Measurements from ENCODE around the gene TMCC2.

TMCC2 gene

DNA sequence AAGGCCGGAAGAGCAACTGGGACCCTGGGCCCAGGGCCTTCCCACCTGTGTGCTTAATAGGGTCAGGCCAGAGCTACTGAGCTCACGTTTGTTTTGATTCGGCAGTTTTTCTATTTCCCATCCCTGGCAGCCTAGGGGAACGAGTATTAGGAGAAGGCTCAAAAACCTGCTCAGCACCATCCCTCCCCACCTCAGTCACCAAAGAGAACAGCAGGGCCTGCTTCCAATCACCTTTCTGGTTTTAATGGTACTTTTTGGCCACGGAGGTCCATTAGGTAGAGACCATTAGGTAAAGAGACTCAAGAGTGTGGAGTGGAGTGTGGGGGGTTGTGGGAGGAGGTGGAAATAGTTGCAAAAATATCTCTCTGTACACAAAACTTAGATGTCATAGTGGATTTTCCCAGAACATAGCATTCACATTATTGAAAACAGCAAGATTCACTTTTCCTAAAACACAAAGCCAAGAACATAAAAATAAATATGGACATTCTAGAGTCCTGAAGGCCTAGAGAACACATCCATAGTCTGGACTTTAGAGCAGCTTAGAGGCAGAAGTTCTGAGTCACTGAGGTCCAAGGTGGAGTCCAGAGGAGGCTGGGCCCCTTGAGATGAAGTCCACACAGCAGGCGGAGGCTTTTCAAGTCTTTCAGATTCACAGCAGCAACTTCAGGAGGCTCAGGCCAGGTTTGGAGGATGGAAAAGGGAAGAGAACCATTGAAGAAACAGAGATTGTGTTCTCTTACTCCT lies 74.3 kb downstream of the TMCC2 start:
- no peak for DNase-seq (ENCODE audit: low read depth in 2 of 2)

DNA sequence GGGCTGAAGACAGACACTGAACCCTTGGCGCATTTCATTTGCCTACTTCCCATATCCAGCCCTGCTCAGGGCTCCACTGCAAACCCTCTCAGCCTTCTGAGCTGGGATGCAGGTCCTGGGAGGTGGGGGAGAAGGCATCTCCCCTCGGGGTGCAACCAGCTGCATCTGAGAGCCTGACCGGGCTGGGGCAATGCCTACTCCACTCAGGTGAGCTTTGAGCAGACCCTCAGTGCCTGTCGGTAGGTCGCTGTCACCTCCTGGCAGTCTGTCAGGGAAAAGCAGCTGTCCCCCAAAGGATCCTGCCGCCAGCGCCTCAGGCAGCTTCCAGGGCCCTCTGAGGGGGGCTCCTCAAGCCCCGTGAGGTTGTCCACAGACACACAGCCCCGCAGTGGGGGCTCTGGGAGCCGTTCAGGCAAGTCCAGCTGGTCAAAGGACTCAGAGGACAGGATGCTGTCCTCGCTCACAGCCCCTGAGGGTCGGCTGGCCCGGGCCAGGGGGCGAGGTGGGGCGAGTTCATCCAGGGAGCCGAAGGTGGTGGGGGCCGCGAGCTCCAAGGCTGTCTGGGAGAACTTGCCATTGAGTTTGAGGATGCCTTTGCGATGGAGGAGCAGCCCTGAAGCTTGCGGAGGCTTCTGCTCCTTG lies 75.6 kb downstream of the TMCC2 start:
- no peak for DNase-seq (ENCODE audit: low read depth in 2 of 2)

DNA sequence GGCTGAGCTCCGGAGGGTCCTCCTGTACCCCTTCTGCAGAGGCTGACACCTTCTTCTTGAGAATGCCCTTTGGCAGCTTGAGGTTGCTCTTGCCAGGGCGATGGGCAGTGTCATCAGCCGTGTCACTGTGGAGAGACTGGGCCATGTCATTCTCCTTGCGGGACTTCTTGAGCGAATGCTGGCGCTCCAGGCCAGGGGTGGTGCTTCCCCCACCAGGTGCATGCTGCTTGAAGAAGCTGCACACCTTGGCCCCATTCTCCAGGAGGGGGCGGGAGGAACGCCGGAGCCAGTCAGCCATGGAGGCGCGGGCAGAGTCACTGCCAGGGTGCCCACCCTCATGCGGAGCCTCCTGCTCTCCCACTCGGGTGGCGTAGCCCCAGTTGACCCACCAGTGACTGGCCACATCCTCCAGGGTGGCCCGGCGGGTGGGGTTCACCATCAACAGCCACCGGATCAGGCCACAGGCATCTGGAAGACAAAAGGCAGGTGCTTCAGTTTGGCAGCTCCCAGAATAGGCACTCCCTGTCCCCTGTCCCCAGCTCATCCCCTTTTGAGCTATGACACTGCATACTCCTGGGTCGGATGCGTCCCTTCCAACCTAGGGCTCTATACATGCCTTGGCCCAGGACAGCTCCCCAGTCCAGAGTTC lies 76.4 kb downstream of the TMCC2 start:
- no peak for DNase-seq (ENCODE audit: low read depth in 2 of 2)

DNA sequence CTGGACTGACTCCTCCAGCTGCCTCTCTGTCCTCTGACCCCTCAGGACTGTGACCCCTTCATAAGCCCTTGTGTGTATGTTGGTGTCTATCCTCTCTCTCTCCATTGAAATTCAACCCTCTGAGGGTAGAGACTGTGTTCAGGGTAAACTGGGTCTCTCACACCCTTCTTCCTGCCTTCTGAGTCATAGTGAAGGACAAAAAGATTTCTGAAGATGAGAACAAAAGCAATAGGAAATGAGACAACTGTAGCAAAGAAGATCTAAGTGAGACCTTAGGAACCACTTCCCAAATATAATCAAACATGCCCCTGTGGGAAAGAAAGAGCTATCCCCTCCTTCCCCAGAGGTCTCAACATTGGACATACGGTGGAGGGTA lies 76.9 kb downstream of the TMCC2 start:
- DNase-seq (ENCODE audit: low read depth in 2 of 2) = no peak

DNA sequence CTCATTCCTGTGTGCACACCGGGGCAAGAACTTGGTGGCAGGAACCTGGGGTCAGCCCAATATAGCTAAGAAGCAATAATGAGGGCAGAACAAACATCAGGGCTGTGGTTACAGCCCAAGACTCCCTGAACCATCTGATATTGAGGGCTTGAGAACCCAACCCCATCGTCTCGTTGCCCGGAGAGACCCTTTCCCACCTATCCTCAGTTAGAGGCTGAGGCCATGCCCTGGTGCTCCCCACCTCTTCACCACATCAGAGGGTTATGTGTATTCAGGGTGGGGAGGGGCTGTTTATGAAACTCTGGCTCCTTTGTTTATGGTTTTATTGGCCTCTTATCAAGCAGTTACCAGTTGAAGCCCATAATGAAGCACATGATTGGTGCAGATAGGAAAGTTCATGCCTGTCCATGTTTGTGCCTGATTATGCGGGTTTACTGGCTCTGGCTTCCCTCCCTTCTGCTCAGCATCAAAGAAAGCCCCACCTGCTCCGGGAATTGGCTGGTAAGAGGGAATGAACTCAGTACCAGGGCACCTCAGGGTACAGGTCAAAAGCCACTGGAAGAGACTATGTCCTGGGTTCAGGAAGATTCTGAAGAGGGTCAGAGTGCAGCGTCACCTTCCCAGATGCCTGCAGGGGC lies 79.3 kb downstream of the TMCC2 start:
- no peak for DNase-seq (ENCODE audit: low read depth in 2 of 2)

DNA sequence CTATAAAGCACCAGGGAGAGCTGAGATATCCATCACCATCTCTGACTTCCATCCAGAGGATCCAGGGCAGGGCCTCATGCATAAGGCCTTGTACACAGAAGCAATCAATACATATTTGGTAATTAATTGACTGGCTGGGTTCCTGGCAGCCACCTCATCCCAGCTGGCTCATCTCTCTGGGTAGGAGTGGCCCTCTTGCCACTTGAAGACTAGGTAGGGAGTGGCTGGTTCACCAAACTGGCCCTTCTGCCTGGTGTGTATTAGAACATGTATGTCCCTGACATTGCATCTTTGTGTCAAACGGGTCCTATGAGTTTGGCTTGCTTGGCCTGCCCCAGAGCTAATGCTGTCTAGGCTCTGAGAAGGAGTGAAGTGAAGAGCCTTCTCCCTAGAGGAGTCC lies 82.0 kb downstream of the TMCC2 start:
- DNase-seq (ENCODE audit: low read depth in 2 of 2) = no peak

DNA sequence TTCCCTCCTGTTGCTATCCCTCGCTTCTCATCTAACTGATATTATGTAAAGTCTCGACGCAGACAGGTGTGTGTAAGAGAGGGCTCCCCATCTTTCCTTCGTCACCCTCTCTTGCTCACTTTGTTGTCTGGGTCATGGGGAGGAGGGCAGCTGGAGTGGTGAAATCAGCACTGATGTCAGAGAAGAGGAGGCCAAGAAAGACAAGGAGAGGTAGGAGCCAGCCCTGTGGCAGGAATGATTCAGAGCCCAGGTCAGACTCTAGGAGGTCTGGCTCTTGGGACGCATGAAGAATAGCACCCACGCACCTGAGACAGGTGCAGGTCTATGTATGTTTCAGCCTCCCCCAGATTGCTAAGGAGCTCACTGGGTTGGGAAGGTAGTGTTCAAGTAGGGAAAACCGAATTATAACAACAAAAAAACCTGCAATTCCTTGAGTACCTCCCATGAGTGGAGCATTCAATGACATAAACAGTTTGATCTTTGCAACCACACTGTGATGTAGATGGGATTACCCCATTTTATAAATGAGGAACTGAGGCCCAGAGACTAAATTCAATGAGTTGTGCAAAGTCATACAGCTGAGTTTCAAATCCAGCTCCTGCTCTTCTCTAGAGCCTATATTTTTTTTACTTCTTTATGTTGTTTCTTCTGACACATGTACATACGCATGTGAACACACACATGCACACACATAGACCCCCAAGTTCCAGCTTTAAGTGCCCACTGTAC lies 83.4 kb downstream of the TMCC2 start:
- no peak for DNase-seq (ENCODE audit: low read depth in 2 of 2)

DNA sequence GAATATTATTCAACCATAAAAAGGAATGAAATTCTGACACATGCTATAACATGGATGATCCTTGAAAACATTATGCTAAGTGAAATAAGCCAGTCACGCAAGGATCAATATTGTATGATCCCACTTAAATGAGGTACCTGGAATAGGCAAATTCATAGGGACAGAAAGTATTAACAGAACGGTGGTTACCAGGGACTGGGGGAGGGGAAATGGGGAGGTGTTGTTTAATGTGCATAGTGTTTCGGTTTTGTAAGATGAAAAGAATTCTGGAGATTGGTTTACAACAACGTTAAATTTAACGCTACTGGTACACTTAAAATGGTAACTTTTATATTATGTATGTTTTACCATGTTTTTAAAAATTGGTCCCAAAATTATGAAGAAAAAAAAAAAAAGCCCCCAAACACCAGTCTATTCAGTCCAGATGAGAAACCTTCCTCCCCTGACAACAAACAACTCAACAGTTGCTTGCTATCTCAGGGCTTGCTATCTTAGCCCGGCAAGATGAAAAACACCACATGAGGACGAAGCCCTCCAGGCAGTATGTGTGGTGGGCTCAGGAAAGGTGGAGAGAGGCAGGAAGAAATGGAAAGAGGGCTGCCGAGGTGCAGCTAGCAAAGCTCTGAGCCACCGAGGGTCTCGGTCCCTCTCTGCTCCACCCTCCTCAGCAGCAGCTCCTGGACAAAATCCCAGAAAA lies 85.3 kb downstream of the TMCC2 start:
- no peak for DNase-seq (ENCODE audit: low read depth in 2 of 2)

DNA sequence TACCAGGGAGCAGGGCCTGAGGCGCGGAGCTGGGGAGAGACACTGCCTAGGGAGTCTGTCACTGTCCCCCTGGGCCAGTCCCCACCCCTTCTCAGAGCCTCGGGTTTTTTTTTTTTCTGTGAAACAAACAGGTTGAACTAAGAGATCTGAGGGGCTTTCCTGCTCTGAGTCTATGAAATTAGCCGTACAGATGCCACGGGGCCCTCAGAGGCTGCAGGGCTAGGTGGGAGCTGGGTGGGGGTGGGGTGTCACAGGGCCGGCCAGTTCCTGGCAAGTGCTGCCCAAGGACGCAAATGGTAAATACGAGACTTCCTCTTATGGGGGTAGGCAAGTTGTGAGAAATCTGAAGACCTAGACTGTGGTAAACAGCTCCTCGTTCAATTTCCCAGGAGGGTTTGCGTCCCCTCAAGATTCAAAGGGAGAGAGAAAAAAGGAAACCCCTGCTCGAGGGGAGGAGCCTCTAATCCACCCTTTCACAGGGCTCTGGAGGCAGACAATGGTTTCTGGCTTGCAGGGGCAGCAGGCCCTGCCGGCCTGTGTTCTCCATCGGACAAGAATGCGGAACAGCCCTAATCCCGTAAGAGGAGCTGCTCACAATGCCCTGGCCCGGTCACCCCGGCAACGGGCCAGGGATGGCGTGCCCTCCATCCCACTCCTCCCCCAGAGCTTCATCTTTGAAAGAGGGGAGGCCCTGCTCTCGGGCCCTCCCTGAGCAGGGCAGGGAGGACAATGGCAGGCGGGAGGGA lies 86.0 kb downstream of the TMCC2 start:
- DNase-seq (ENCODE audit: low read depth in 2 of 2) = no peak

DNA sequence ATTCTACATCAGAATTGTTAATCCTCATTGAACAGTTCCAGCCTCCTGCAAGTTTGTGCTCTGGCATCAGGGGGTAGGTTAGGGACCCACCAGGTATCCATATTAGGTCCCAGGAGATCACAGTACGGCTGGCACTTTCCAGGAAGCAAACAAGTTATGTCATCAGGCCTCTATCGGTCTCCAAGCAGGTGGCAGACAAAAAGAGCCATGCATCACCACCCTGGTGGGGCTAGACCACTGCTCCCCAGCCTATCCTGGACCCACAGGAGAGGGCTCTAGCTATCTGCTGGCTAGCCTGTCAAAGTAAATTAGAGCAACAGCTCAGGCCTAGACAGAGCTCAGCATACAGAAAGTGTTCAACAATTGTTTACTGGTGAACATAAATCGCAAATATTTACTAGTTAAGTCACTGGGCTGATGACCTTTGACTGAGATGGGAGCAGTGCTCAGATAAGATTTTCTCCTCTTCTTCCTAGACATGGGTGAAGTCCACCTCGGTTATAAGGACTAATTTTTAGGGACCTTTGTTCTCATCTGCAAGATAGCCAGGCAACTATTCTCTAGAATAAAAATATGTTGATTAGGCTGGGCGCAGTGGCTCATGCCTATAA lies 87.4 kb downstream of the TMCC2 start:
- no peak for DNase-seq (ENCODE audit: low read depth in 2 of 2)

DNA sequence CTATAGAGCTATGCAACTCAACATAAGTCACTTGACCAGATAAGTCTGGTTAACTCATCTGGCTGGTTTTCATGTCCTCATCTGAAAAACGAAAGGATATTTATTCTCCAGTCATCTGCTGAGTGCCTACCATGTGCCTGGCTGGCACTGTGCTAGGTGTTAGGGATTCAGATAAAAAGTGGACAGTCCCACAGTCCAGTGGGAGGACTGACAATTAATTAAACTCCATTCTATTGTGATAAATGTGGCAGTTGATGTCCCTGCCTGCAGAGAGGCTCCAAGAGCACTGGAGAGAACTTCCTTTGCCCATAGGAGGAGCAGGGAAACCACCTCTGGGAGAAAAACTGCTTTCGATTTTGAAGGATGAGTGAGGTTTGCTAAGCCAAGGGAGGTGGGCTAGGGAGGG lies 88.4 kb downstream of the TMCC2 start:
- DNase-seq (ENCODE audit: low read depth in 2 of 2) = no peak

DNA sequence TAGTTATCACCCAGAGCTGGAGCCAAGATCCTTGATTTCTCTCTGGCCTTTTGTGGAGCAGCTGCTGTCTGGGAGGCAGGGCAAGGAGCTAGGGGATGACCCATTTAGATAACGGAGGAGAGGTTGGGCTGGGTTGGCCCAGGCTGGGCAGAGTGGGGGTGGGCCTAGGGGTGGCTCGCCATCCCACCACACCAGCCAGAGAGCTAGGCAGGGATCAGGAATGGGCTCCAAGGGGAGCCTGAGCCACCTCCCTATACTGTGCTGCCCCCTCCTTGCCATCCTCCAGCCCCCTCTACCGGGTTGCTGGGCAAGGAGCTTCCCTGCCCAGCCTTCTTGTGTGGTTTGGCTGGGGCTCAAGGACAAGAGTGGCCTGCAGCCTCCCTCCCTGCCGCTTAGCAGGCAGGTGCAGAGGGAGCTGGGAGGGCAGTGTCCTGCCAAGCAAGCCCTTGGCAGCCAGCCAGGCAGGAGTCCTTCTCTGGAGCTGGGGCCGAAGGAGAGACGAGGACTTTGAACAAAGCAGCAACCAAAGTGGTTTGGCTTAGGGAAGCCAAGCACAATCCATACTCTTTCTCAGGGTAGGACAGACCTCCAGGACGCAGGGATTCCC lies 89.7 kb downstream of the TMCC2 start:
- DNase-seq (ENCODE audit: low read depth in 2 of 2) = no peak

DNA sequence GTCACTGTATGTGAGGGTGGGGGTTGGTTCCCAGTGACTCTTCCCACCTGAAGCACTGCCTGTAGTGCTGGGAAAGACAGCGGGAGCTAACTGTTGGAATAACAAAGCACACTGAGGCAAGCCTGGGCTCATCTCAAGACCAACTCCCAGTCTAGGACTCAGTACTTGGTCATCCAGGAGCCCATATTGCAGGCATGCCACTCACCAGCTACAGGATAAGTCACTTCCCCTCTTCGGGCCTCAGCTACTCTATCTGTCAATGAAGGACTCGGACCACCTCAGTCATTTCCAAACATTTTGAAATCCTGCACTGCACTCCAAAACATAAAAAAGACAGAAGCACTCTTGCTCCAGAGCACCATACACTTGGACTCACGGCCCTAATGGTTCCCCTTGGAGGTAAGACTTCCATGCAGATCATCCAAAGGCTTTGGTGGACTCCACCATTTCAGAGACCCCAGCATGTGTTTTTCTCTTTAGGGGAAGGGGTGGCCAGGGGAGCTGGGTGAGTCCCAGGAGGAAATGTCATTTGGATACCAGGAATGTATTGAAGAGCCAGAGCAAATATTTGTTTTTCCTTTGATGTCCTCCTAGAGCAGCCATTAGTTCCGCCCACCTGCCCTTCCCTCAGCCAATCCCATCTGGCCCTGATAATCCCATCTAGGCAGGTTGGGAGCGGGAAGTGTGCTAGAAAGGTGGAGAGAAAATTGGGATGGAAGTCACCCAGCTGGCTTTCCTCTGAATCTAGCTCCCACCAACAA lies 90.7 kb downstream of the TMCC2 start:
- no peak for DNase-seq (ENCODE audit: low read depth in 2 of 2)

DNA sequence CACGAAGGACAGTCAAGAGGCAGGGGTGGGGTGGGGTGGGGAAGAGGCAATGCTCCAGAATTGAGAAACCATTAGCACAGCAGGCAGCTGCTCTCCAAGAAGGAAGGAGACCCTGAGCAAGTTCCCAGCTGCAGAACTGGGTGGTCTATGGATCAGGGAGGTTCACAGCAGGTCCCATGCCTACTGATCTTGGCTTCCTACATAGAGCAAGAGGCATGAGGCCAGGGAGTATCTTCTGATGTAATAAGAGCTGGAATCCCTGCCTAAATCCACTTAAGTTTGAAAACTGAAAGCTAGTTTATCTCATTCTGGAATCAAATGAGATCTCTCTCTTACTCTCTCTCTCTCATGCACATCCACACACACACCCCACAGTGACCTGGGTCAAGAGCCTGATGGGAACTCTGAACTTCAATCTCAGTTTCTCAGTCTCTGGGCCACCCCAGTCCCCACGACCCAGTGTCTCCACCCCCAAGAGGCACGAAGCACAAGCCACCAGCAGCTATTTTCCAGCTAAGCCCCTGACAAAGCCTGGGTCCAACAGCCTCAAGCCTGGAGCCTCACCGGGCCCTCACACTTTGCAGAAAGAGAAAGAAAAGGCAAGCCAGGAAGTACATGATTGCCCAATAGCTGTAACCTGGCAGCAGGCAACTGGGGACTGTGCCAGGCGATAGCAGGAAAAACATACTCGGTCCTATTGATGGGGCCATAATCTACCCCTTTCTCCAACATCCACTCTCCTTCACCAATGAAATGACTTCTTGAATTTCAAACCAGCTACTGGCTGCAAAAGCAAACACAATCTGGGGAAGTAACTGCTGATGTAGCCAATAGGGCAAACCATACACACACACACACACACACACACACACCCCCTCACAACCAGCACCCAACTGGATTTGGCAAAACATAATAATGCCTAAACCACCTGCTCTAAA lies 91.6 kb downstream of the TMCC2 start:
- DNase-seq (ENCODE audit: low read depth in 2 of 2) = no peak

DNA sequence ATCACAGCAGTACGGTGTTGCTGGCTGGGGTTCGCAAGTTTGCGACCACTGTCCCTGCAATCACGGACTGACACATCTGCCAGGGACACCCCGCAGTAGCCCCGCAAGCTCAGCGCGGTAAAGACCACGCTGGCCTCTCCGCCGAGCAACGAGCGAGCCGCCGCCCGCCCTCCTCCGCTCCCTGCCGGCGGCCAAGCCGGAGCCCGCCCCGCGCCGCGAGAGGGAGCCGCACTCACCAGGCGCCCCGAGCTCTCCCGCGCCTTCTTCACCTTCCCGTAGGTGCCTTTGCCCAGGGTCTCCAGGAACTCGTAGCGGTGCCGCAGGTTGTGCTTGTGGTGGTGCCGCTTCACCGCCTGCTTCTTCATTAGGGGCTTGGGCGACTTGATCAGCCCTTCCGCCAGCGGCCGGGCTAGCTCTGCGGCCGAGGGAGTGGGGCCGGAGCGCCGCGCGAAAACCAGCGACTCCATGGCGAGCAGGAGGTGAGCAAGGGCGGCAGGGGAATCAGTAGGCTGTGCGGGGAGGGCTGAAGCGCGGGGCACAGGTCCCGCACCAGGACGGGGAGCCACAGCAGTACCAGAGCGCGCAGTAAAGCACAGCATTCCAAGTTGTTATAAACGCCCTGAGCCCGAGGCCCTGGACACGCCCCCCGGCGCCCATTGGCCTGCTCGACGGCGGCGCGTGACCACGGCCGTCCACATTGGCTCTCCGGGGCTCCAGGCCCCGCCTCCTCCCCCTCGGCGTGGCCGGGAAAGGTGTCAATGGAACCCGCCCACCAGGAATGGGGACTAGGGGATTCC lies 93.6 kb downstream of the TMCC2 start, which contains the start of gene NUAK2:
NUAK2 (minus strand) TSS at position 584 of the 797 bp plus-strand sequence; CDS start at position 467, 117 bp downstream.
- peak; percentile 61 to 64 for DNase-seq (ENCODE audit: low read depth in 2 of 2)

DNA sequence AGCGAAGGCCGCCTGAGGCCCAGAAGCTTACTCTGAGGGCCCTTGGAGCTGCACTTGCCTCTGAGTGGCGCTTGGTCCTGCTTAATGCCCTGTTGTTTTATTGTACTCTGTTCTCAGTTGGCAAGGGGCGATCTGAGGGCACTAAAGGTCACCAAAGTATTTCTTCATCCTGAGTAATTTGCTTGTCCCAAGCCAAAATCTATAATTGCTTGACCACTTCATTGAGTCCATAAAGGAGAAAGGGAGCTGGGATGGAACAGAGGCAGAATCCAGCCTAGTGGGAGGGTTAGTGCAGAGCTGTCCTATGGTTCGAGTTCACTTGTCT lies 94.2 kb downstream of the TMCC2 start:
- DNase-seq (ENCODE audit: low read depth in 2 of 2) = no peak
